HCT116 (cell line): ENCODE measurements around the gene SERINC5. TPM values are rescaled to one million over a fixed set of nuclear protein-coding genes. Genes with fewer than 3 reads are reported as not detected.

ENCODE experiments used
- ATAC-seq: fragments of 200-7000 bp; cut with Tn5 transposase; 2 replicates; pipeline ENCODE4 v1.9.1; 2020; ENCODE audit warnings: mild to moderate bottlenecking, moderate library complexity
- BruUV-seq: library from RNA; stranded (reverse); fragments of 400-500 nt; replicated peaks from 2 replicates; lab custom pipeline; 2021; lab: Mats Ljungman, UMichigan
- CTCF ChIA-PET: fragments of 300-600 bp; sonication (Branson Sonifier 250); formaldehyde crosslinking; loops from one replicate; lab custom pipeline; 2021; ENCODE audit warnings: antibody characterized with exemption; lab: Charles Lee
- POLR2A ChIA-PET: fragments of 300-600, 350-600 bp; sonication (Branson Sonifier 250); formaldehyde crosslinking; loops from one replicate; lab custom pipeline; 2021; ENCODE audit warnings: antibody characterized with exemption; lab: Charles Lee
- RAD21 ChIA-PET, 2 experiments: fragments of 300-600 bp; sonication (Branson Sonifier 250); formaldehyde crosslinking; loops; one replicate each; lab custom pipeline; 2023; ENCODE audit warnings: low total read pairs in 2 of 2; ENCODE audit not compliant: uncharacterized antibody in 2 of 2, unreplicated experiment in 2 of 2, low non-redundant PET in 1 of 2; lab: Charles Lee
- DNase-seq: peaks from one replicate; pipeline ENCODE4 v3.0.0-alpha.2; 2010; ENCODE audit warnings: low read depth, low spot score
- H2AFZ ChIP-seq: fragments of 200-600 bp; shearing (Covaris generic), sonication (generic); 2 replicates; pipeline ENCODE4 v1.6.1; 2017; ENCODE audit warnings: low read depth, mixed run types, mixed read lengths, antibody characterized with exemption, low read length; ENCODE audit not compliant: poor library complexity, severe bottlenecking
- H3K27ac ChIP-seq: 2 replicates; pipeline ENCODE4 v1.5.1; 2012; ENCODE audit warnings: low read depth, low read length
- H3K27me3 ChIP-seq: fragments of 200-600 bp; sonication (generic); 2 replicates; pipeline ENCODE4 v1.6.1; 2016; ENCODE audit warnings: mixed run types, low read length, mixed read lengths; ENCODE audit not compliant: insufficient read depth
- H3K36me3 ChIP-seq, 2 experiments: fragments of 200-500 bp in 1 of 2; fragments of 200-600 bp in 1 of 2; sonication (Bioruptor generic) in 1 of 2; sonication (generic) in 1 of 2; 2 replicates each; pipeline versions ENCODE4 v1.5.1 to v1.6.1; 2014 to 2016; ENCODE audit warnings: low read length in 2 of 2, inconsistent platforms in 1 of 2, mixed read lengths in 1 of 2, mixed run types in 1 of 2; ENCODE audit not compliant: insufficient read depth in 2 of 2, control insufficient read depth in 1 of 2
- H3K4me1 ChIP-seq, 2 experiments: fragments of 200-600 bp in 1 of 2; sonication (generic) in 1 of 2; 2 replicates each; pipeline versions ENCODE4 v1.5.1 to v1.6.1; 2012 to 2017; ENCODE audit warnings: low read length in 2 of 2, inconsistent platforms in 1 of 2, mild to moderate bottlenecking in 1 of 2, mixed read lengths in 1 of 2, mixed run types in 1 of 2, moderate library complexity in 1 of 2; ENCODE audit not compliant: insufficient read depth in 2 of 2, control insufficient read depth in 1 of 2
- H3K4me2 ChIP-seq: fragments of 200-600 bp; sonication (generic); 2 replicates; pipeline ENCODE4 v1.6.1; 2017; ENCODE audit warnings: mixed run types, low read length, mixed read lengths
- H3K4me3 ChIP-seq, 2 experiments: fragments of 200-600 bp in 1 of 2; sonication (generic) in 1 of 2; replicated peaks in 1 of 2; 2 replicates each; pipeline ENCODE4 v1.5.1; 2011 to 2016; ENCODE audit warnings: low read length in 2 of 2, control low read depth in 1 of 2, low read depth in 1 of 2, mild to moderate bottlenecking in 1 of 2, mixed read lengths in 1 of 2, mixed run types in 1 of 2
- H3K79me2 ChIP-seq: fragments of 200-600 bp; sonication (generic); 2 replicates; pipeline ENCODE4 v1.6.1; 2017; ENCODE audit warnings: mild to moderate bottlenecking, mixed run types, low read length, moderate library complexity, mixed read lengths; ENCODE audit not compliant: insufficient read depth
- H3K9ac ChIP-seq: fragments of 200-600 bp; sonication (generic); 2 replicates; pipeline ENCODE4 v1.6.1; 2016; ENCODE audit warnings: low read length, mixed read lengths
- H3K9me2 ChIP-seq: fragments of 200-600 bp; sonication (generic), shearing (Covaris generic); 2 replicates; pipeline ENCODE4 v1.6.1; 2017; ENCODE audit warnings: mixed run types, mild to moderate bottlenecking, moderate library complexity; ENCODE audit not compliant: insufficient read depth
- H3K9me3 ChIP-seq, 2 experiments: fragments of 200-500 bp in 1 of 2; fragments of 200-600 bp in 1 of 2; sonication (Bioruptor generic) in 1 of 2; sonication (generic) in 1 of 2; 2 replicates each; pipeline ENCODE4 v1.6.1; 2014 to 2017; ENCODE audit warnings: low read length in 2 of 2, mixed read lengths in 2 of 2, inconsistent platforms in 1 of 2, low read depth in 1 of 2, mild to moderate bottlenecking in 1 of 2, mixed run types in 1 of 2, moderate library complexity in 1 of 2; ENCODE audit not compliant: control insufficient read depth in 1 of 2, insufficient read depth in 1 of 2
- H4K20me1 ChIP-seq: fragments of 200-600 bp; sonication (generic), shearing (Covaris generic); 2 replicates; pipeline ENCODE4 v1.6.1; 2017; ENCODE audit warnings: mixed run types, mild to moderate bottlenecking, moderate library complexity; ENCODE audit not compliant: insufficient read depth
- CBX3 ChIP-seq: IDR thresholded peaks from 2 replicates; pipeline ENCODE4 v1.6.1; 2012; ENCODE audit warnings: low read depth
- FOSL1 ChIP-seq: IDR thresholded peaks from 2 replicates; pipeline ENCODE4 v1.6.1; 2012; ENCODE audit warnings: low read depth
- RAD21 ChIP-seq: IDR thresholded peaks from 2 replicates; pipeline ENCODE4 v1.6.1; 2012; ENCODE audit warnings: low read depth, mild to moderate bottlenecking
- SIN3A ChIP-seq: IDR thresholded peaks from 2 replicates; pipeline ENCODE4 v1.6.1; 2012; ENCODE audit warnings: low read depth
- intact Hi-C: fragments of 100-400 bp; cut with micrococcal nuclease; formaldehyde crosslinking; loops from 2 replicates; pipeline ENCODE4 v1.10.0; 2022
- total RNA-seq: library from RNA; stranded (reverse); gene quantifications from one replicate; pipeline ENCODE4 v1.2.1, GENCODE V29; 2021; ENCODE audit not compliant: unreplicated experiment
- TF ChIP-seq, protein P1 (sequence below), 3 experiments: fragments of 200-600 bp in 1 of 3; sonication (generic) in 1 of 3; IDR thresholded peaks in 2 of 3; conservative IDR thresholded peaks in 1 of 3; 2 replicates each; pipeline ENCODE4 v1.5.1; 2012 to 2017; ENCODE audit warnings: low read depth in 2 of 3, low read length in 2 of 3, antibody characterized with exemption in 1 of 3, borderline replicate concordance in 1 of 3, control low read depth in 1 of 3, mild to moderate bottlenecking in 1 of 3, mixed read lengths in 1 of 3, mixed run types in 1 of 3, moderate library complexity in 1 of 3; ENCODE audit not compliant: insufficient read depth in 1 of 3

Gene SERINC5
- total RNA-seq, 1 experiment from 2014 or later: 39.3 TPM

DNA sequence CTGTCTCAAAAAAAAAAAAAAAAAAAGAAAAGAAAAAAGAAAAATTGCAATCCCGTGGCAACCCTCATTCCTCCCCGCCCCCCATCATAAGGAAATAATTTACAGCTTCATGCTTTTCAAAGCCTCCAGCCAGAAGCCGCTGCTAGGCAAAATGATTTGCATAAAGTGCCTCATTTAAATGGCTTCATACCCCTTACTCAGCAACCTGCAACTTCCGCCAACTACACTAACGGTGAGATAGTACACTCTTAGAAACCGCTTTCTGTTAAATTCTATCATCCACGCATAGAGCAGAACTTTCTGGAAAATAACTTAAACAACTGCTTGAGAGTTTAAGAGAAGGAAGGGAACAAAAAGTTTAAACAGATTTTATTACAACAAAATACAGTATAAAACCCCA lies 17.8 kb downstream of the SERINC5 start:
- ChIA-PET CTCF (interaction anchor here (0.7 kb wide), 1 partner anchor 9 kb away, joined by 3 read pairs; no protein-coding TSS in a partner anchor), RAD21 (no interaction called here)
- TF ChIP-seq CBX3 (no peak), RAD21 (no peak), SIN3A (no peak), FOSL1 (no peak)

GRCh38 chr5:80237243-80237642 lies 18.6 kb downstream of the SERINC5 start:
- Histone ChIP-seq H3K9me2 (no peaks in the 10 kb centered on the region), H3K36me3 (no peaks in the 10 kb centered on the region), H3K9ac (no peak overlapping the region), H2AFZ (no peak overlapping the region), H3K27ac (no peak overlapping the region), H3K9me3 (peaks cover 0 to 13% of the 10 kb centered on the region in 2 experiments; a peak in 2 of 4 replicates), H3K4me2 (no peak overlapping the region), H4K20me1 (no peaks in the 10 kb centered on the region), H3K27me3 (no peaks in the 10 kb centered on the region), H3K79me2 (peaks cover 5% of the 10 kb centered on the region), H3K4me3 (no peak overlapping the region), H3K4me1 (peaks cover 0 to 3% of the 10 kb centered on the region in 2 experiments; a peak in 2 of 4 replicates)
- RAD21 ChIA-PET: no interaction called here
- TF ChIP-seq, protein P1, sequence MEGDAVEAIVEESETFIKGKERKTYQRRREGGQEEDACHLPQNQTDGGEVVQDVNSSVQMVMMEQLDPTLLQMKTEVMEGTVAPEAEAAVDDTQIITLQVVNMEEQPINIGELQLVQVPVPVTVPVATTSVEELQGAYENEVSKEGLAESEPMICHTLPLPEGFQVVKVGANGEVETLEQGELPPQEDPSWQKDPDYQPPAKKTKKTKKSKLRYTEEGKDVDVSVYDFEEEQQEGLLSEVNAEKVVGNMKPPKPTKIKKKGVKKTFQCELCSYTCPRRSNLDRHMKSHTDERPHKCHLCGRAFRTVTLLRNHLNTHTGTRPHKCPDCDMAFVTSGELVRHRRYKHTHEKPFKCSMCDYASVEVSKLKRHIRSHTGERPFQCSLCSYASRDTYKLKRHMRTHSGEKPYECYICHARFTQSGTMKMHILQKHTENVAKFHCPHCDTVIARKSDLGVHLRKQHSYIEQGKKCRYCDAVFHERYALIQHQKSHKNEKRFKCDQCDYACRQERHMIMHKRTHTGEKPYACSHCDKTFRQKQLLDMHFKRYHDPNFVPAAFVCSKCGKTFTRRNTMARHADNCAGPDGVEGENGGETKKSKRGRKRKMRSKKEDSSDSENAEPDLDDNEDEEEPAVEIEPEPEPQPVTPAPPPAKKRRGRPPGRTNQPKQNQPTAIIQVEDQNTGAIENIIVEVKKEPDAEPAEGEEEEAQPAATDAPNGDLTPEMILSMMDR (IDR thresholded peaks at IDR 0.05 in 2 of 3, conservative IDR thresholded peaks at IDR 0.05 in 1 of 3; ENCODE audit: borderline replicate concordance in 1 of 3, insufficient read depth in 1 of 3, low read depth in 2 of 3, low read length in 2 of 3): no peak
- ATAC-seq (no peak), DNase-seq (no peak)
- CTCF ChIA-PET: no interaction called here
- no TSS peak for BruUV-seq
- intact Hi-C loops: no loop called here
- POLR2A ChIA-PET: no interaction called here

More for the DNA sequence above, 17.8 kb downstream of the SERINC5 start:
- H3K9me3 ChIP-seq: peaks cover 5 to 20% of the 10 kb centered on the region in 2 experiments; a peak in 3 of 4 replicates
- no peaks in the 10 kb centered on the region for H3K27me3 ChIP-seq
- H3K79me2 ChIP-seq: no peaks in the 10 kb centered on the region
- no peaks in the 10 kb centered on the region for H4K20me1 ChIP-seq
- peaks cover 0 to 3% of the 10 kb centered on the region in 2 experiments; a peak in 2 of 4 replicates for H3K4me1 ChIP-seq
- H3K9me2 ChIP-seq: no peaks in the 10 kb centered on the region
- H3K27ac ChIP-seq: no peak overlapping the region
- no peak overlapping the region for H3K9ac ChIP-seq
- no peak overlapping the region for H3K4me2 ChIP-seq
- no peak for DNase-seq
- H3K36me3 ChIP-seq: no peaks in the 10 kb centered on the region
- intact Hi-C loops: no loop called here
- H3K4me3 ChIP-seq: no peak overlapping the region
- POLR2A ChIA-PET: interaction anchor here (1.4 kb wide), 1 partner anchor 9 kb away, joined by 6 read pairs; no protein-coding TSS in a partner anchor
- H2AFZ ChIP-seq: no peak overlapping the region
- no peak for ATAC-seq
- no TSS peak for BruUV-seq
